ENCODE measurements around the gene TTC28.

Gene TTC28

DNA sequence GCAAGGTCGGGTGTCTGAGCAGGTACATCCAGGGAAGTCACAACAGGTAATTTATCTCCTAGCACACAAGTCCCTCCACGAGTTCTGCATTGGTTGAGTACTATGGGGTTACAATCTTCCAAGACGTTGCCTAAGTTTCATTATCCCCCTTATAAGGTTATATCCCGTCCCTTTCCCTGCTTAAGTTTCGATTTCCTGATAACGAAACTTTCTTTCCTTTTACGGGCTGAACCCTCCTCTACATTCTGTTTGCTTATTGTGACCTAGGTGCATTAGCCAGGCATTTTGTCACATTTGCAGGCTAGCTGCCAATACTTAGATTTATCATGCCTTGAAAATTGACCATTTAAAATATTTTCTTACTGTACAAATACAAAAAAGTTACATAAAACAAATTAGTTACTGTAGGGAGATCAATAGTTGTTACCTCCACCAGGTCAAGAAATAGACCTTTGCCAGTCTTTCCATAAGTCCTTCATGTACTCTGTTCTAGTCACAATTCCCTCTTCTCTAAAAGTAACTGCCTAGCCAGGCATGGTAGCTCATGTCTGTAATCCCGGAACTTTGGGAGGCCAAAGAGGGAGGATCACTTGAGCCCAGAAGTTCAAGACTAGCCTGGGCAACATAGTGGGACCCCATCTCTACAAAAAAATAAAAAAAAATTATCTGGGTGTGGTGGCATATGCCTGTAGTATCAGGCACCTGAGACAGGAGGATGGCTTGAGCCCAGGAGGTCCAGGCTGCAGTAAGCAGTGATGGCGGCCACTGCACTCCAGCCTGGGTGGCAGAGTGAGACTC is 746.3 kb downstream of the TTC28 start (continued):
- TF ChIP-seq, protein P1, sequence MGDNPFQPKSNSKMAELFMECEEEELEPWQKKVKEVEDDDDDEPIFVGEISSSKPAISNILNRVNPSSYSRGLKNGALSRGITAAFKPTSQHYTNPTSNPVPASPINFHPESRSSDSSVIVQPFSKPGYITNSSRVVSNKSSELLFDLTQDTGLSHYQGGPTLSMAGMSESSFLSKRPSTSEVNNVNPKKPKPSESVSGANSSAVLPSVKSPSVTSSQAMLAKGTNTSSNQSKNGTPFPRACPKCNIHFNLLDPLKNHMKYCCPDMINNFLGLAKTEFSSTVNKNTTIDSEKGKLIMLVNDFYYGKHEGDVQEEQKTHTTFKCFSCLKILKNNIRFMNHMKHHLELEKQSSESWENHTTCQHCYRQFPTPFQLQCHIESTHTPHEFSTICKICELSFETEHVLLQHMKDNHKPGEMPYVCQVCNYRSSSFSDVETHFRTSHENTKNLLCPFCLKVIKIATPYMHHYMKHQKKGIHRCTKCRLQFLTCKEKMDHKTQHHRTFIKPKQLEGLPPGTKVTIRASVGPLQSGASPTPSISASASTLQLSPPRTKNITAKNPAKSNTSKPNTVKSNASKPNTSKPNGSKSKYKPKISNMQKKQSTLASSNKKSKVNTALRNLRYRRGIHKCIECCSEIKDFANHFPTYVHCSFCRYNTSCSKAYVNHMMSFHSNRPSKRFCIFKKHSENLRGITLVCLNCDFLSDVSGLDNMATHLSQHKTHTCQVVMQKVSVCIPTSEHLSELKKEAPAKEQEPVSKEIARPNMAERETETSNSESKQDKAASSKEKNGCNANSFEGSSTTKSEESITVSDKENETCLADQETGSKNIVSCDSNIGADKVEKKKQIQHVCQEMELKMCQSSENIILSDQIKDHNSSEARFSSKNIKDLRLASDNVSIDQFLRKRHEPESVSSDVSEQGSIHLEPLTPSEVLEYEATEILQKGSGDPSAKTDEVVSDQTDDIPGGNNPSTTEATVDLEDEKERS (tag by site-specific recombination; IDR thresholded peaks at IDR 0.05): no peak
- TF ChIP-seq ZNF2 (tag by site-specific recombination; IDR thresholded peaks at IDR 0.05): no peak
- TF ChIP-seq SCRT1 (tag by site-specific recombination; IDR thresholded peaks at IDR 0.05; ENCODE audit: borderline replicate concordance): 0 out of 2 replicates have a peak, but pooled peaks have one; percentile 47

DNA sequence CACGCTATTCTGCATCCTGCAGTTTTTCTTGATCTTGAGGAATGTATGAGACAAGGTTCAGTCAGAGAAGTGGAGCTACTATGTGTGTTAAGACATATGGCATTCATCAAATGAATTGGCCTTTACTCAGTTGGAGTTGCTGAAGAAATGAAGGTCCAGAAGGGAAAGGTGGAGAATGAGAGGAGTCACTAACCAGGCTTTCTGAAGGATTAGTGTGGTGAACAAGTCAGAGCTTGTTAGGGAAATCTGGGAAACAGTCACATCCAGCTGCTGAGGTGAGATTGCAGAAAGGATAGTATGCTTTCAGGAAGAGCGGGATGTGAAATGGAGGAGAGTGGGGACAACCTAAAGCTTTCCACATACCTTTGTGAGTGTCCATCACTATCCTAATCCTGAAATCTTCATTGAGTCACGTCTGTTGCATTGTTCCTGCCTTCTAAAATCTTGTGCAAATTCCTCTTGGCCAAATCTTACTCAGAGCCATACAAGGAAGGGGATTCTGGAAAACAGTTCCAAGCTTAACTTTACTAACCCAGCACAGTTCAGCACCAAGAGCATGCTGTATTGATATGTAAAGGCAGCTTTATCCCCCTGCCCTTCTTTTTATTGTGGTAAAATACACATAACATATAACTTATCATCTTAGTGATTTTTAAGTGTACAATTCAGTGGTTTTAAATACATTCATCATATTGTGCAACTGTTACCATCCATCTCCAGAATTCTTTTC is 749.1 kb downstream of the TTC28 start:
- Histone ChIP-seq H3K4me1 (ENCODE audit: control insufficient read depth, insufficient read depth, low read length) (peaks cover 6% of the 10 kb centered on the region; the same call in 1 of the 2 replicates), H3K27ac (ENCODE audit: extremely low read depth, low read depth, low read length) (no peak overlapping the region), H3K9me3 (ENCODE audit: control insufficient read depth, insufficient read depth, low read depth, low read length) (no peaks in the 10 kb centered on the region), H3K36me3 (ENCODE audit: control insufficient read depth in 2 of 2, insufficient read depth in 1 of 2, low read length in 2 of 2) (peaks cover 0 to 1% of the 10 kb centered on the region in 2 experiments), H3K4me3 (ENCODE audit: low read depth, low read length) (no peak overlapping the region)
- ChIA-PET POLR2A (interaction anchor here (1.0 to 1.4 kb wide), 3 partner anchors 10 to 19 kb away, joined by 3 to 7 read pairs (median 3); partner anchors contain the start of gene PITPNB), CTCF (interaction anchor here (0.7 to 1.1 kb wide), 2 partner anchors 11 to 42 kb away, joined by 3 read pairs; partner anchors contain the start of gene PITPNB)
- peak; percentile 75 for TF ChIP-seq PRDM1 (tag by site-specific recombination; IDR thresholded peaks at IDR 0.05)
- TF ChIP-seq IKZF3 (tag by site-specific recombination; IDR thresholded peaks at IDR 0.05): no peak
- peak; percentile 45 for TF ChIP-seq ZBTB17 (tag by site-specific recombination; IDR thresholded peaks at IDR 0.05)

Data from HEK293 (cell line).